HCT116 (cell line): ENCODE measurements around the gene MAML3. TPM values are rescaled to one million over a fixed set of nuclear protein-coding genes. Genes with fewer than 3 reads are reported as not detected.

Experiments
- ATAC-seq: fragments of 200-7000 bp; cut with Tn5 transposase; 2 replicates; pipeline ENCODE4 v1.9.1; 2020; ENCODE audit warnings: mild to moderate bottlenecking, moderate library complexity
- BruUV-seq: library from RNA; stranded (reverse); fragments of 400-500 nt; replicated peaks from 2 replicates; lab custom pipeline; 2021; lab: Mats Ljungman, UMichigan
- CTCF ChIA-PET: fragments of 300-600 bp; sonication (Branson Sonifier 250); formaldehyde crosslinking; loops from one replicate; lab custom pipeline; 2021; ENCODE audit warnings: antibody characterized with exemption; lab: Charles Lee
- POLR2A ChIA-PET: fragments of 300-600, 350-600 bp; sonication (Branson Sonifier 250); formaldehyde crosslinking; loops from one replicate; lab custom pipeline; 2021; ENCODE audit warnings: antibody characterized with exemption; lab: Charles Lee
- RAD21 ChIA-PET, 2 experiments: fragments of 300-600 bp; sonication (Branson Sonifier 250); formaldehyde crosslinking; loops; one replicate each; lab custom pipeline; 2023; ENCODE audit warnings: low total read pairs in 2 of 2; ENCODE audit not compliant: uncharacterized antibody in 2 of 2, unreplicated experiment in 2 of 2, low non-redundant PET in 1 of 2; lab: Charles Lee
- DNase-seq: peaks from one replicate; pipeline ENCODE4 v3.0.0-alpha.2; 2010; ENCODE audit warnings: low read depth, low spot score
- H2AFZ ChIP-seq: fragments of 200-600 bp; shearing (Covaris generic), sonication (generic); 2 replicates; pipeline ENCODE4 v1.6.1; 2017; ENCODE audit warnings: low read depth, mixed run types, mixed read lengths, antibody characterized with exemption, low read length; ENCODE audit not compliant: poor library complexity, severe bottlenecking
- H3K27ac ChIP-seq: 2 replicates; pipeline ENCODE4 v1.5.1; 2012; ENCODE audit warnings: low read depth, low read length
- H3K27me3 ChIP-seq: fragments of 200-600 bp; sonication (generic); 2 replicates; pipeline ENCODE4 v1.6.1; 2016; ENCODE audit warnings: mixed run types, low read length, mixed read lengths; ENCODE audit not compliant: insufficient read depth
- H3K36me3 ChIP-seq, 2 experiments: fragments of 200-500 bp in 1 of 2; fragments of 200-600 bp in 1 of 2; sonication (Bioruptor generic) in 1 of 2; sonication (generic) in 1 of 2; 2 replicates each; pipeline versions ENCODE4 v1.5.1 to v1.6.1; 2014 to 2016; ENCODE audit warnings: low read length in 2 of 2, inconsistent platforms in 1 of 2, mixed read lengths in 1 of 2, mixed run types in 1 of 2; ENCODE audit not compliant: insufficient read depth in 2 of 2, control insufficient read depth in 1 of 2
- H3K4me1 ChIP-seq, 2 experiments: fragments of 200-600 bp in 1 of 2; sonication (generic) in 1 of 2; 2 replicates each; pipeline versions ENCODE4 v1.5.1 to v1.6.1; 2012 to 2017; ENCODE audit warnings: low read length in 2 of 2, inconsistent platforms in 1 of 2, mild to moderate bottlenecking in 1 of 2, mixed read lengths in 1 of 2, mixed run types in 1 of 2, moderate library complexity in 1 of 2; ENCODE audit not compliant: insufficient read depth in 2 of 2, control insufficient read depth in 1 of 2
- H3K4me2 ChIP-seq: fragments of 200-600 bp; sonication (generic); 2 replicates; pipeline ENCODE4 v1.6.1; 2017; ENCODE audit warnings: mixed run types, low read length, mixed read lengths
- H3K4me3 ChIP-seq, 2 experiments: fragments of 200-600 bp in 1 of 2; sonication (generic) in 1 of 2; replicated peaks in 1 of 2; 2 replicates each; pipeline ENCODE4 v1.5.1; 2011 to 2016; ENCODE audit warnings: low read length in 2 of 2, control low read depth in 1 of 2, low read depth in 1 of 2, mild to moderate bottlenecking in 1 of 2, mixed read lengths in 1 of 2, mixed run types in 1 of 2
- H3K79me2 ChIP-seq: fragments of 200-600 bp; sonication (generic); 2 replicates; pipeline ENCODE4 v1.6.1; 2017; ENCODE audit warnings: mild to moderate bottlenecking, mixed run types, low read length, moderate library complexity, mixed read lengths; ENCODE audit not compliant: insufficient read depth
- H3K9ac ChIP-seq: fragments of 200-600 bp; sonication (generic); 2 replicates; pipeline ENCODE4 v1.6.1; 2016; ENCODE audit warnings: low read length, mixed read lengths
- H3K9me2 ChIP-seq: fragments of 200-600 bp; sonication (generic), shearing (Covaris generic); 2 replicates; pipeline ENCODE4 v1.6.1; 2017; ENCODE audit warnings: mixed run types, mild to moderate bottlenecking, moderate library complexity; ENCODE audit not compliant: insufficient read depth
- H3K9me3 ChIP-seq, 2 experiments: fragments of 200-500 bp in 1 of 2; fragments of 200-600 bp in 1 of 2; sonication (Bioruptor generic) in 1 of 2; sonication (generic) in 1 of 2; 2 replicates each; pipeline ENCODE4 v1.6.1; 2014 to 2017; ENCODE audit warnings: low read length in 2 of 2, mixed read lengths in 2 of 2, inconsistent platforms in 1 of 2, low read depth in 1 of 2, mild to moderate bottlenecking in 1 of 2, mixed run types in 1 of 2, moderate library complexity in 1 of 2; ENCODE audit not compliant: control insufficient read depth in 1 of 2, insufficient read depth in 1 of 2
- H4K20me1 ChIP-seq: fragments of 200-600 bp; sonication (generic), shearing (Covaris generic); 2 replicates; pipeline ENCODE4 v1.6.1; 2017; ENCODE audit warnings: mixed run types, mild to moderate bottlenecking, moderate library complexity; ENCODE audit not compliant: insufficient read depth
- ATF3 ChIP-seq: IDR thresholded peaks from 2 replicates; pipeline ENCODE4 v1.6.1; 2012
- CBX3 ChIP-seq: IDR thresholded peaks from 2 replicates; pipeline ENCODE4 v1.6.1; 2012; ENCODE audit warnings: low read depth
- EGR1 ChIP-seq: IDR thresholded peaks from 2 replicates; pipeline ENCODE4 v1.6.1; 2012; ENCODE audit warnings: low read depth
- ELF1 ChIP-seq: IDR thresholded peaks from 2 replicates; pipeline ENCODE4 v1.6.1; 2012; ENCODE audit warnings: low read depth, borderline replicate concordance
- EZH2phosphoT487 ChIP-seq: fragments of 200-600 bp; IDR thresholded peaks from 2 replicates; pipeline ENCODE4 v1.6.1; 2018; ENCODE audit warnings: antibody characterized with exemption, borderline replicate concordance
- FOSL1 ChIP-seq: IDR thresholded peaks from 2 replicates; pipeline ENCODE4 v1.6.1; 2012; ENCODE audit warnings: low read depth
- MAX ChIP-seq: IDR thresholded peaks from 2 replicates; pipeline ENCODE4 v1.6.1; 2012
- POLR2AphosphoS5 ChIP-seq: IDR thresholded peaks from 2 replicates; pipeline ENCODE4 v1.6.1; 2011; ENCODE audit warnings: mild to moderate bottlenecking, low read depth, low read length, moderate library complexity
- RAD21 ChIP-seq: IDR thresholded peaks from 2 replicates; pipeline ENCODE4 v1.6.1; 2012; ENCODE audit warnings: low read depth, mild to moderate bottlenecking
- REST ChIP-seq: IDR thresholded peaks from 2 replicates; pipeline ENCODE4 v1.6.1; 2012; ENCODE audit warnings: low read depth
- SIN3A ChIP-seq: IDR thresholded peaks from 2 replicates; pipeline ENCODE4 v1.6.1; 2012; ENCODE audit warnings: low read depth
- SP1 ChIP-seq: IDR thresholded peaks from 2 replicates; pipeline ENCODE4 v1.6.1; 2012; ENCODE audit warnings: low read depth
- YY1 ChIP-seq: IDR thresholded peaks from 2 replicates; pipeline ENCODE4 v1.6.1; 2011; ENCODE audit warnings: low read length, low read depth, moderate library complexity, mild to moderate bottlenecking; ENCODE audit not compliant: insufficient replicate concordance; ENCODE audit errors: extremely low read depth
- ZBTB33 ChIP-seq: IDR thresholded peaks from 2 replicates; pipeline ENCODE4 v1.6.1; 2011; ENCODE audit warnings: mild to moderate bottlenecking, low read length, moderate library complexity; ENCODE audit not compliant: insufficient replicate concordance; ENCODE audit errors: extremely low read depth
- ZFX ChIP-seq: fragments of 450-650 bp; IDR thresholded peaks from 2 replicates; pipeline ENCODE4 v1.6.1; 2017
- ZNF274 ChIP-seq: fragments of 200-500 bp; sonication (Bioruptor generic); IDR thresholded peaks from 2 replicates; pipeline ENCODE4 v1.6.1; 2014; ENCODE audit warnings: mild to moderate bottlenecking, low read depth, low read length, inconsistent platforms
- intact Hi-C: fragments of 100-400 bp; cut with micrococcal nuclease; formaldehyde crosslinking; loops from 2 replicates; pipeline ENCODE4 v1.10.0; 2022
- total RNA-seq: library from RNA; stranded (reverse); gene quantifications from one replicate; pipeline ENCODE4 v1.2.1, GENCODE V29; 2021; ENCODE audit not compliant: unreplicated experiment

The MAML3 gene
- total RNA-seq, 1 experiment from 2014 or later = 3.1 TPM

- no peak overlapping the region for H3K4me2 ChIP-seq
- no peak for DNase-seq
- ATAC-seq = no peak
- intact Hi-C loops = no loop called here
- no peak overlapping the region for H2AFZ ChIP-seq
- BruUV-seq = no TSS peak
- no peak overlapping the region for H3K4me3 ChIP-seq
- no peaks in the 10 kb centered on the region for H3K9me2 ChIP-seq
- ChIA-PET CTCF (no interaction called here), RAD21 (no interaction called here), POLR2A (no interaction called here)
- no peaks in the 10 kb centered on the region for H3K36me3 ChIP-seq
- H3K9ac ChIP-seq = no peak overlapping the region
- TF ChIP-seq RAD21 (no peak), EGR1 (no peak), YY1 (no peak), SP1 (no peak), SIN3A (no peak), FOSL1 (no peak), ELF1 (no peak), ZFX (no peak), EZH2phosphoT487 (no peak), MAX (no peak), POLR2AphosphoS5 (no peak), CBX3 (no peak), ATF3 (no peak), REST (no peak), ZBTB33 (no peak), ZNF274 (no peak)
- no peaks in the 10 kb centered on the region for H3K79me2 ChIP-seq
- H4K20me1 ChIP-seq = no peaks in the 10 kb centered on the region
- H3K27ac ChIP-seq = no peak overlapping the region
- H3K4me1 ChIP-seq = no peaks in the 10 kb centered on the region
- H3K27me3 ChIP-seq = no peaks in the 10 kb centered on the region
- H3K9me3 ChIP-seq = no peaks in the 10 kb centered on the region
Measured at GRCh38 chr4:140198942-140199341, 45.0 kb upstream of the MAML3 start.
